ENCODE data around the gene THSD1. TPM values are rescaled to one million over a fixed set of nuclear protein-coding genes. Genes with fewer than 3 reads are reported as not detected.
"Not testable (repeated sequence)": the region's sequence is repeated elsewhere in the genome, so short reads cannot be mapped to it uniquely, and the experiment has no call there.

THSD1 gene
- polyA plus RNA-seq, 1 donor (not counting 4 experiments of a cell fraction or from before 2014, with no cell fraction given) = 9.2 TPM

DNA sequence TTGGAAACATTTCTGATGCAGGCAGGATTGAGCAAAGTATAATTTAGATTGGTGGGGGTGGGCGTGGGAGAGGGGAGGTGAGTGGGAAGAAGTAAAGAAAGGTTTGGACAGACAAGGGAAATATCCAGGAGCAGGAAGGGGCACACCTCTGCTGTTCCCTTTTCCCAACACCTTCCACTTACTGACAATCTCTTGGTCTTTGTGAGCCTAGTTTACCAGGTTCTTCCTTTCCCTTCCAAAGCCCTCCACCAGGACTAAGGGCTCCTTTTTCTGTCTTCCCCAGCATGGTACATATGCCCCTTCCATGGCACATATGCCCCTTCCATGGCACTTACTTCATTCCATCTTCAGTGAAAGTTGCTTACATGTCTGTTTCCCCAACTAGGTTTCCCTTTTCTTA is 6.2 kb upstream of the THSD1 start:
- Histone ChIP-seq H2AFZ (ENCODE audit: control insufficient read depth, low read length) (no peak overlapping the region), H3K9ac (ENCODE audit: control insufficient read depth, extremely low read depth, insufficient read depth, low read length) (peak overlapping the region; percentile 8), H4K20me1 (ENCODE audit: control insufficient read depth, extremely low read depth, insufficient read depth, low read length) (no peaks in the 10 kb centered on the region), H3K9me3 (ENCODE audit: control insufficient read depth, low read depth, low read length) (no peaks in the 10 kb centered on the region), H3K27ac (ENCODE audit: control insufficient read depth, insufficient read depth, low read length) (peak overlapping the region; percentile 93), H3K4me2 (ENCODE audit: control insufficient read depth, extremely low read depth, insufficient read depth, low read depth, low read length) (peak overlapping the region; percentile 34), H3K4me1 (ENCODE audit: control insufficient read depth, extremely low read depth, insufficient read depth, low read length) (peaks cover 54% of the 10 kb centered on the region), H3K4me3 (ENCODE audit: control insufficient read depth in 2 of 3, extremely low read depth in 1 of 3, insufficient read depth in 2 of 3, low read depth in 1 of 3, low read length in 3 of 3) (peak overlapping the region in 1 of 3 experiments; percentile 13), H3K79me2 (ENCODE audit: control insufficient read depth, insufficient read depth, low read length) (no peaks in the 10 kb centered on the region), H3K36me3 (ENCODE audit: control insufficient read depth in 2 of 2, extremely low read depth in 1 of 2, insufficient read depth in 2 of 2, low read length in 2 of 2) (peaks cover 4 to 7% of the 10 kb centered on the region in 2 experiments), H3K27me3 (ENCODE audit: control insufficient read depth, extremely low read depth, insufficient read depth, low read length) (no peaks in the 10 kb centered on the region), H3K9me1 (ENCODE audit: control insufficient read depth, extremely low read depth, insufficient read depth, low read length) (no peaks in the 10 kb centered on the region)
- dilution Hi-C loops (cut with MboI; ENCODE audit: extremely low pct_ligation_motif_present, low sequenced_read_pairs) = no loop called here
- TF ChIP-seq, protein P1, sequence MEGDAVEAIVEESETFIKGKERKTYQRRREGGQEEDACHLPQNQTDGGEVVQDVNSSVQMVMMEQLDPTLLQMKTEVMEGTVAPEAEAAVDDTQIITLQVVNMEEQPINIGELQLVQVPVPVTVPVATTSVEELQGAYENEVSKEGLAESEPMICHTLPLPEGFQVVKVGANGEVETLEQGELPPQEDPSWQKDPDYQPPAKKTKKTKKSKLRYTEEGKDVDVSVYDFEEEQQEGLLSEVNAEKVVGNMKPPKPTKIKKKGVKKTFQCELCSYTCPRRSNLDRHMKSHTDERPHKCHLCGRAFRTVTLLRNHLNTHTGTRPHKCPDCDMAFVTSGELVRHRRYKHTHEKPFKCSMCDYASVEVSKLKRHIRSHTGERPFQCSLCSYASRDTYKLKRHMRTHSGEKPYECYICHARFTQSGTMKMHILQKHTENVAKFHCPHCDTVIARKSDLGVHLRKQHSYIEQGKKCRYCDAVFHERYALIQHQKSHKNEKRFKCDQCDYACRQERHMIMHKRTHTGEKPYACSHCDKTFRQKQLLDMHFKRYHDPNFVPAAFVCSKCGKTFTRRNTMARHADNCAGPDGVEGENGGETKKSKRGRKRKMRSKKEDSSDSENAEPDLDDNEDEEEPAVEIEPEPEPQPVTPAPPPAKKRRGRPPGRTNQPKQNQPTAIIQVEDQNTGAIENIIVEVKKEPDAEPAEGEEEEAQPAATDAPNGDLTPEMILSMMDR (optimal IDR thresholded peaks at IDR 0.05 in 1 of 3, IDR thresholded peaks at IDR 0.05 in 1 of 3, conservative IDR thresholded peaks at IDR 0.05 in 1 of 3; ENCODE audit: extremely low read depth in 1 of 3, insufficient read depth in 2 of 3, low read length in 3 of 3) = no peak
- no peak for TF ChIP-seq EZH2 (IDR thresholded peaks at IDR 0.05; ENCODE audit: low read length)
- DNase-seq (ENCODE audit: low read depth, low spot score) (no peak), FAIRE-seq (peak; percentile 69)

DNA sequence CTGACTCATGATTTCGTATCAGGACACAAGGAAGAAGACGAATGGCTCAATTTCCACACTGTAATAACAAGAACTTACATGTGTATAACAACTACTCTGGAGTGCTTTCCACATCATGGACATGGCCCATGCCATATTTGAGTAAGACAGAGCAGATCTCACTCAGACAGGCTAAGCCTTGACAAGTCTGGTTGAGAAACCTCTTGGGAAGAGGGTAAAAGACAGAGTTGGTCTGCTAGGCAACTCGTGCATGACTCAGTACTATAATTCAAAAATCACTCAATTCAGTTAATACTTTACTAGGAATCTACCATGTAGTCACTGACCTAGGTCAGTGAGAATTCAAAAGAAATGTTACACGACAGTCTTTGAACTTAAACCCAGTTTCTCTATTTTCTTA is 5.7 kb upstream of the THSD1 start:
- Histone ChIP-seq H2AFZ (ENCODE audit: control insufficient read depth, low read length) (no peak overlapping the region), H3K27me3 (ENCODE audit: control insufficient read depth, extremely low read depth, insufficient read depth, low read length) (no peaks in the 10 kb centered on the region), H3K4me1 (ENCODE audit: control insufficient read depth, extremely low read depth, insufficient read depth, low read length) (peaks cover 54% of the 10 kb centered on the region), H3K9ac (ENCODE audit: control insufficient read depth, extremely low read depth, insufficient read depth, low read length) (peak overlapping the region; percentile 8), H3K9me1 (ENCODE audit: control insufficient read depth, extremely low read depth, insufficient read depth, low read length) (no peaks in the 10 kb centered on the region), H4K20me1 (ENCODE audit: control insufficient read depth, extremely low read depth, insufficient read depth, low read length) (no peaks in the 10 kb centered on the region), H3K4me3 (ENCODE audit: control insufficient read depth in 2 of 3, extremely low read depth in 1 of 3, insufficient read depth in 2 of 3, low read depth in 1 of 3, low read length in 3 of 3) (no peak overlapping the region), H3K27ac (ENCODE audit: control insufficient read depth, insufficient read depth, low read length) (peak overlapping the region; percentile 93), H3K9me3 (ENCODE audit: control insufficient read depth, low read depth, low read length) (no peaks in the 10 kb centered on the region), H3K79me2 (ENCODE audit: control insufficient read depth, insufficient read depth, low read length) (no peaks in the 10 kb centered on the region), H3K36me3 (ENCODE audit: control insufficient read depth in 2 of 2, extremely low read depth in 1 of 2, insufficient read depth in 2 of 2, low read length in 2 of 2) (peaks cover 4% of the 10 kb centered on the region in 2 experiments), H3K4me2 (ENCODE audit: control insufficient read depth, extremely low read depth, insufficient read depth, low read depth, low read length) (peak overlapping the region; percentile 34)
- no peak for TF ChIP-seq EZH2 (IDR thresholded peaks at IDR 0.05; ENCODE audit: low read length)
- TF ChIP-seq, protein P1 (optimal IDR thresholded peaks at IDR 0.05 in 1 of 3, IDR thresholded peaks at IDR 0.05 in 1 of 3, conservative IDR thresholded peaks at IDR 0.05 in 1 of 3; ENCODE audit: extremely low read depth in 1 of 3, insufficient read depth in 2 of 3, low read length in 3 of 3) = no peak
- DNase-seq (ENCODE audit: low read depth, low spot score) = peak; percentile 57
- dilution Hi-C loops (cut with MboI; ENCODE audit: extremely low pct_ligation_motif_present, low sequenced_read_pairs) = no loop called here
- peak; percentile 99 for FAIRE-seq

DNA sequence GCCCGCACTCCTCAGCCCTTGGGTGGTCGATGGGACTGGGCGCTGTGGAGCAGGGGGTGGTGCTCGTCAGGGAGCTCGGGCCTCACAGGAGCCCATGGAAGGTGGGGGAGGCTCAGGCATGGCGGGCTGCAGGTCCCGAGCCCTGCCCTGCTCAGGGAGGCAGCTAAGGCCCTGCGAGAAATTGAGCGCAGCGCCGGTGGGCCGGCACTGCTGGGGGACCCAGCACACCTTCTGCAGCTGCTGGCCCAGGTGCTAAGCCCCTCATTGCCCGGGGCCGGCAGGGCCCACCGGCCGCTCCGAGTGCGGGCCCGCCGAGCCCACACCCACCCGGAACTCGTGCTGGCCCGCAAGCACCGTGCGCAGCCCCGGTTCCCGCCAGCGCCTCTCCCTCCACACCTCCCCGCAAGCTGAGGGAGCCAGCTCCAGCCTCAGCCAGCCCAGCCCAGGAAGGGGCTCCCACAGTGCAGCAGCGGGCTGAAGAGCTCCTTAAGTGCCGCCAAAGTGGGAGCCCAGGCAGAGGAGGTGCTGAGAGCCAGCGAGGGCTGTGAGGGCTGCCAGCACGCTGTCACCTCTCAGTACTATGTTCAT is 2.2 kb upstream of the THSD1 start:
- dilution Hi-C loops (cut with MboI; ENCODE audit: extremely low pct_ligation_motif_present, low sequenced_read_pairs) = not testable (repeated sequence)

DNA sequence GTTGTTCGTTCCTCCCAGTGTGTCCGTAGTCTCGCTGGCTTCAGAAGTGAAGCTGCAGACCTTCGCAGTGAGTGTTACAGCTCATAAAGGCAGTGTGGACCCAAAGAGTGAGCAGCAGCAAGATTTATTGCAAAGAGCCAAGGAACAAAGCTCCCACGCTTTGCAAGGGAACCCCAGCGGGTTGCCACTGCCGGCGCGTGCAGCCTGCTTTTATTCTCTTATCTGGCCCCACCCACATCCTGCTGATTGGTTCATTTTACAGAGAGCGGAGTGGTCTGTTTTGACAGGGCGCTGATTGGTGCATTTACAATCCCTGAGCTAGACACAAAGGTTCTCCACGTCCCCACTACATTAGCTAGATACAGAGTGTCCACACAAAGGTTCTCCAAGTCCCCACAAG is 1.5 kb upstream of the THSD1 start:
- H3K9me3 ChIP-seq (ENCODE audit: control insufficient read depth, low read depth, low read length); H4K20me1 ChIP-seq (ENCODE audit: control insufficient read depth, extremely low read depth, insufficient read depth, low read length); H3K9ac ChIP-seq (ENCODE audit: control insufficient read depth, extremely low read depth, insufficient read depth, low read length); FAIRE-seq; H3K4me2 ChIP-seq (ENCODE audit: control insufficient read depth, extremely low read depth, insufficient read depth, low read depth, low read length); H3K9me1 ChIP-seq (ENCODE audit: control insufficient read depth, extremely low read depth, insufficient read depth, low read length); H3K27ac ChIP-seq (ENCODE audit: control insufficient read depth, insufficient read depth, low read length); H2AFZ ChIP-seq (ENCODE audit: control insufficient read depth, low read length); H3K4me3 ChIP-seq (ENCODE audit: control insufficient read depth in 2 of 3, extremely low read depth in 1 of 3, insufficient read depth in 2 of 3, low read depth in 1 of 3, low read length in 3 of 3); dilution Hi-C loops (cut with MboI; ENCODE audit: extremely low pct_ligation_motif_present, low sequenced_read_pairs); H3K27me3 ChIP-seq (ENCODE audit: control insufficient read depth, extremely low read depth, insufficient read depth, low read length); DNase-seq (ENCODE audit: low read depth, low spot score); H3K79me2 ChIP-seq (ENCODE audit: control insufficient read depth, insufficient read depth, low read length); H3K36me3 ChIP-seq (ENCODE audit: control insufficient read depth in 2 of 2, extremely low read depth in 1 of 2, insufficient read depth in 2 of 2, low read length in 2 of 2): not testable (repeated sequence)
- H3K4me1 ChIP-seq (ENCODE audit: control insufficient read depth, extremely low read depth, insufficient read depth, low read length) = peaks cover 26% of the 10 kb centered on the region

More for the DNA sequence above, 2.2 kb upstream of the THSD1 start:
- H3K4me3 ChIP-seq (ENCODE audit: control insufficient read depth in 2 of 3, extremely low read depth in 1 of 3, insufficient read depth in 2 of 3, low read depth in 1 of 3, low read length in 3 of 3); H3K4me2 ChIP-seq (ENCODE audit: control insufficient read depth, extremely low read depth, insufficient read depth, low read depth, low read length); H3K9me3 ChIP-seq (ENCODE audit: control insufficient read depth, low read depth, low read length); H4K20me1 ChIP-seq (ENCODE audit: control insufficient read depth, extremely low read depth, insufficient read depth, low read length); H3K36me3 ChIP-seq (ENCODE audit: control insufficient read depth in 2 of 2, extremely low read depth in 1 of 2, insufficient read depth in 2 of 2, low read length in 2 of 2); H2AFZ ChIP-seq (ENCODE audit: control insufficient read depth, low read length); FAIRE-seq; H3K79me2 ChIP-seq (ENCODE audit: control insufficient read depth, insufficient read depth, low read length); H3K27ac ChIP-seq (ENCODE audit: control insufficient read depth, insufficient read depth, low read length); H3K9ac ChIP-seq (ENCODE audit: control insufficient read depth, extremely low read depth, insufficient read depth, low read length); H3K9me1 ChIP-seq (ENCODE audit: control insufficient read depth, extremely low read depth, insufficient read depth, low read length); H3K27me3 ChIP-seq (ENCODE audit: control insufficient read depth, extremely low read depth, insufficient read depth, low read length); DNase-seq (ENCODE audit: low read depth, low spot score): not testable (repeated sequence)
- peaks cover 33% of the 10 kb centered on the region for H3K4me1 ChIP-seq (ENCODE audit: control insufficient read depth, extremely low read depth, insufficient read depth, low read length)
